GM12864 (cell line): ENCODE results near the gene CBFA2T3.
A peak's percentile ranks its signal among the peaks of the same experiment; 100 is the strongest.

Source experiments
- DNase-seq: peaks from one replicate; pipeline ENCODE4 v3.0.0-alpha.2; 2011; ENCODE audit warnings: low read depth
- H3K4me3 ChIP-seq: 2 replicates; pipeline ENCODE4 v1.5.1; 2011; ENCODE audit warnings: mild to moderate bottlenecking, low read depth, low read length, control low read depth
- TF ChIP-seq, protein P1 (sequence below): IDR thresholded peaks from 2 replicates; pipeline ENCODE4 v1.5.1; 2011; ENCODE audit warnings: low read depth, mild to moderate bottlenecking, moderate library complexity, low read length, control low read depth, inconsistent platforms; ENCODE audit errors: missing control alignments

The CBFA2T3 gene

DNA sequence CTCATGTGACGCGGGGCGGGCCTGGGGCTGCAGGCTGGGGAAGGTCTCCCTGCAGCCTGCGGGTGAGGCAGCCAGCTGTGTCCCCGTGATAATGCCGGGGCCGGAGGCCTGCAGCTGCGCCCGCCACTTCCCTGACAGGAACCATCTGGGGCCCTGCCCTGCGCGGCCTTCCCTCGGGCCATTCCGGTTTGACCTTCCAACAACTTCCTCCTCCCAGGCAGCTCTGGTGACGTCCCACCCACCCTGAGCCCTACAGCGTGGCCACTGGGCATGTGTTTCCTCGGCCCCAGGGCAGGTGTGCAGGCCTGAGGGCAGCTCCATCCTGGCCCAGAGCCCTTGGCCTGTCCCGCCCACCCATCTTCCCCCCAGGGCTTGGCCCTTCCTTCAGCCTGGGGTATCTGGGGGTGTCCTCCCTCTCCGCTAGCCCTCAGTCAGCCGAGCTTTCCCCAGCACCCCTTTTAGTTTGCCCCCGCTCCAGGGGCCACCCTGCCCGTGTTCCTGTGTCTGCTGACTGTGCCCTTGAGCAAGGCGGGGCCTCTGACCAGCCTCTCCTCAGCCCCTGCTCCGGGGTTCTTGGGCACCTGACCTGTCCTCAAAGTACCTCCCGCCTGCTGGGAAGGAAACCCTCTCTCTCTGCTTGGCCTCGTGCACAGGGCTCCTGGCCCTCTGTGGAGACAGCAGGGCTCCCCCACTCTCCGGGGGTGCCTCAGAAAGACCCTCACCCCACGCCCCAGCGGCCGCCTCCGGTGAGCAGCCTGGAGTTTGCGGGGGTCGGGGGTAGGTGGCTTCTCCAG is at the start of gene CBFA2T3:
Gene CBFA2T3, minus strand, starts transcription at position 190 of the 794 bp plus-strand sequence. CDS start 400 bp downstream, outside the sequence.
- H3K4me3 ChIP-seq = peak within 1 kb of the TSS; percentile 69
- TF ChIP-seq, protein P1, sequence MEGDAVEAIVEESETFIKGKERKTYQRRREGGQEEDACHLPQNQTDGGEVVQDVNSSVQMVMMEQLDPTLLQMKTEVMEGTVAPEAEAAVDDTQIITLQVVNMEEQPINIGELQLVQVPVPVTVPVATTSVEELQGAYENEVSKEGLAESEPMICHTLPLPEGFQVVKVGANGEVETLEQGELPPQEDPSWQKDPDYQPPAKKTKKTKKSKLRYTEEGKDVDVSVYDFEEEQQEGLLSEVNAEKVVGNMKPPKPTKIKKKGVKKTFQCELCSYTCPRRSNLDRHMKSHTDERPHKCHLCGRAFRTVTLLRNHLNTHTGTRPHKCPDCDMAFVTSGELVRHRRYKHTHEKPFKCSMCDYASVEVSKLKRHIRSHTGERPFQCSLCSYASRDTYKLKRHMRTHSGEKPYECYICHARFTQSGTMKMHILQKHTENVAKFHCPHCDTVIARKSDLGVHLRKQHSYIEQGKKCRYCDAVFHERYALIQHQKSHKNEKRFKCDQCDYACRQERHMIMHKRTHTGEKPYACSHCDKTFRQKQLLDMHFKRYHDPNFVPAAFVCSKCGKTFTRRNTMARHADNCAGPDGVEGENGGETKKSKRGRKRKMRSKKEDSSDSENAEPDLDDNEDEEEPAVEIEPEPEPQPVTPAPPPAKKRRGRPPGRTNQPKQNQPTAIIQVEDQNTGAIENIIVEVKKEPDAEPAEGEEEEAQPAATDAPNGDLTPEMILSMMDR = no peak
- no peak for DNase-seq

GRCh38 chr16:89026121-89026612 is 49.2 kb upstream of the CBFA2T3 start:
- TF ChIP-seq, protein P1 = no peak
- DNase-seq = peak; percentile 37
- no peak overlapping the region for H3K4me3 ChIP-seq

DNA sequence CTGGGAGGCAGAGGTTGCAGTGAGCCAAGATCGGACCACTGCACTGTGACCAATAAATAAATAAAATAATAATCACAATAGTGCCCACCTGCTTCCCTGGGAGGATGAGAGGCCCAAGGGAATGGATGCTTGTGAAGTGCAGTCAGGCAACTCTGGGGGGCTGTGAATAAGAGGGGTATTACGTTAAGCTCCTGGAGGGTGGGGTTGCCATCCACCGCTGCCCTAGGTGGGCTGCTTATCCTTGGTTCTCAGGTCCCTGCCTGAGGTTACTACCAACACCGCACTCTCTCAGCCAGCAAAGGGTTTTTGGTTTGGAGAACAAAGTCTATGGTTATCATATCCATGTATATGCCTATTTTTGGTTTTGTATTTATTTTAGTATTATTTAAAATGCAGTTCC is 48.6 kb upstream of the CBFA2T3 start:
- TF ChIP-seq, protein P1 = no peak
- H3K4me3 ChIP-seq = no peak overlapping the region
- no peak for DNase-seq

DNA sequence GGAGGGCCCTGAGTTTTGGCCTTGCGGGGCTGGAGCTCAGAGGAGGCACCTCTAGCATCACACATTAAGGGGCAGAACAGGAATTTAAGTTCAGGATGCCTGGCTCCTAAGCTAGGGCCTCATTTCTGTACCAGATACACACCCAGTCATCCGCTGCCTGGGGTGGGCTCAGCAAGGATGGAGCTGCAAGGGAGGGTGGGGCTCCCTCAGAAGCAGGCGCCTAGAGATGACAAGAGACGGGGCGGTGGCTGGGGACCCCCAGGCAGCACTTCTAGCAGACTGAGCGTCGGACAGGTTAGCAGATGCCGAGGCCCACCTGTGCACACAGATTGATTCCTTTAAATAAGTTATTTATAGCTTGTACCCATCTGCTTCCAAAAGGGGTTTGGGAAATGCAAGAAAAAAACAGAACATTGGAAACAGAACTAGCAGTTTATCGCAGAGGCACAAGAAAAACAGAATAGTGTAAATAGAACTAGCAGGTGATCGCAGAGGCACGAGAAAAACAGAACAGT is 47.6 kb upstream of the CBFA2T3 start:
- DNase-seq = no peak
- TF ChIP-seq, protein P1 = no peak
- no peak overlapping the region for H3K4me3 ChIP-seq

DNA sequence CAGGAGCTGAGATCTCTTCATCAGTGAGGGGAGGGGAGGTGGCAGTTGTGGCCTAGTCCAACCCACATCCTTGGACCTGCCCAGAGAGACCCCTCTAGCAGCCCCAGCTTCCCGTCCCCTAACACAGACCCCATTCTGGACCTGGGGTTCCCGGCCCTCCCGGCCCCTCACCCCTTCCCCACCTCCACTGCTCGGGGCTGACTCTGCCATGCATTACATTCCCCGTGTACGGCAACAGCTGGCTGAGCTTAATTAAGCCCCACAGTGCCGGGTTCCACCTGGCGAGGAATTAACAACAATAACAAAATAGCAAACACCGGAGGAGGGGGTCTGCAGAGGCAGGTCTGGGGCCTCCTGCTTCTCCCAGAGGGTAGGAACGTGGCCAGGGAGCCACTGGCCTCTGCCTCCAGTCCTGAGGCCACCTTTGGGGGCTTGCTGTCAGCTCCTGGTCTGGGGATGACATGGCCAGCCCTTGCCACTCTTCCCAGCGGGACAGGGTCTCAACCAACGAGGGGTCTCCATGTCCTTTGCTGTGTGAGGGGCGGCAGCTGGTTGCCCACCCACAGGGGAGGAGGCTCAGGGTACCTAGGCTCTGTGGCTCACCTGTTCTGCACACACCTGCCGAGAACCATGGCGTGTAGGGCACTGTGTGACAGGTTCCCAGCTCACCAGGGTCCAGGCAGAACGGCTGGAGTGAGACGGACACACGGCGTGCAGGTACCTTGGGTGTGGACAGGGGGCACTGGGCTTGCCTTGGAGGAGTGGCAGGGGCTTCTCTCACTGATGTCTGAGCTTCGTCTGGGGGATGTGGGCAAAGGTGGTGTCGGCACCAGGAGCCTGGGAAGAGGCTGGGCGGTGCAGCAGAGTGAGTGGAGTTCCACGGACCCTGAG is 46.9 kb upstream of the CBFA2T3 start:
- no peak for DNase-seq
- H3K4me3 ChIP-seq = no peak overlapping the region
- TF ChIP-seq, protein P1 = no peak

- no peak overlapping the region for H3K4me3 ChIP-seq
- TF ChIP-seq, protein P1 = no peak
- DNase-seq = no peak
Observed at GRCh38 chr16:89023151-89023551, 46.1 kb upstream of the CBFA2T3 start.
